ENCODE results near the gene KRT84.

Gene KRT84

DNA sequence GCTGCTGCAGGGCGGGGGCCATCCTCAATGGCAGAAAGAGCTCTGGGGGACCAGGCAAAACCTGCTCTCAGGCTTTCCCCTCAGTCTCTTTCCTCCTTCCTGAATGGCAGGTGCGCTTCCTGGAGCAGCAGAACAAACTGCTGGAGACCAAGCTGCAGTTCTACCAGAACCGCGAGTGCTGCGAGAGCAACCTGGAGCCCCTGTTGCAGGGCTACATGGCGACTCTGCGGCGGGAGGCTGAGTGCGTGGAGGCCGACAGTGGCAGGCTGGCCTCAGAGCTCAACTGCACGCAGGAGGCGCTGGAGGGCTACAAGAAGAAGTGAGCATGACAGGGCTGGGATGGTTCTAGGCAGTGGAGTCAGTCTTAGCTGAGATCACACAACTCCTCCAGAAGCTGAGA, 41.3 kb downstream of the KRT84 start:
- TF ChIP-seq, protein P1, sequence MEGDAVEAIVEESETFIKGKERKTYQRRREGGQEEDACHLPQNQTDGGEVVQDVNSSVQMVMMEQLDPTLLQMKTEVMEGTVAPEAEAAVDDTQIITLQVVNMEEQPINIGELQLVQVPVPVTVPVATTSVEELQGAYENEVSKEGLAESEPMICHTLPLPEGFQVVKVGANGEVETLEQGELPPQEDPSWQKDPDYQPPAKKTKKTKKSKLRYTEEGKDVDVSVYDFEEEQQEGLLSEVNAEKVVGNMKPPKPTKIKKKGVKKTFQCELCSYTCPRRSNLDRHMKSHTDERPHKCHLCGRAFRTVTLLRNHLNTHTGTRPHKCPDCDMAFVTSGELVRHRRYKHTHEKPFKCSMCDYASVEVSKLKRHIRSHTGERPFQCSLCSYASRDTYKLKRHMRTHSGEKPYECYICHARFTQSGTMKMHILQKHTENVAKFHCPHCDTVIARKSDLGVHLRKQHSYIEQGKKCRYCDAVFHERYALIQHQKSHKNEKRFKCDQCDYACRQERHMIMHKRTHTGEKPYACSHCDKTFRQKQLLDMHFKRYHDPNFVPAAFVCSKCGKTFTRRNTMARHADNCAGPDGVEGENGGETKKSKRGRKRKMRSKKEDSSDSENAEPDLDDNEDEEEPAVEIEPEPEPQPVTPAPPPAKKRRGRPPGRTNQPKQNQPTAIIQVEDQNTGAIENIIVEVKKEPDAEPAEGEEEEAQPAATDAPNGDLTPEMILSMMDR (IDR thresholded peaks at IDR 0.05): no peak
- DNase-seq: no peak
- Mint-ChIP-seq H3K9me3 (peaks cover 14% of the 10 kb centered on the region), H3K27ac (no peak overlapping the region), H3K4me1 (peaks cover 4% of the 10 kb centered on the region), H3K4me3 (no peak overlapping the region), H3K36me3 (ENCODE audit: low read depth) (no peaks in the 10 kb centered on the region), H3K27me3 (ENCODE audit: low read depth, poor library complexity) (peaks cover 14% of the 10 kb centered on the region)

DNA sequence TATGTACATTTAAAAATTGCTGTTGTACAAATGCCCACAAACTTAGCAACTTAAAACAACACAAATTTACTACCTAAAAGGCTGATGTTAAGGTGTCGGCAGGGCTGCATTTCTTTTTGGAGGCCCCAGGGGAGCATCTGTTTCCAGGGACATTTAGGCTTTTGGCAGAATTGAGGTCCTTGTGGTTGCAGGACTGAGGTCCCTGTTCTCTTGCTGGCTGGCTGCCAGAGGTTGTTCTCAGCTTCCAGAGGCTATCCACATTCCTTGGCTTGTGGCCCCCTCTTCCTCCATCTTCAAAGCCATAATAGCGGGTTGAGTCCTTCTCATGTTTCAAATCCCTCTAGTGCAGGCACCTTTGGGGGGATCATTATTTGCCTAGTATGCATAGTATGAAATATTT, 41.9 kb downstream of the KRT84 start:
- Mint-ChIP-seq H3K9me3 (peaks cover 14% of the 10 kb centered on the region), H3K27ac (no peak overlapping the region), H3K27me3 (ENCODE audit: low read depth, poor library complexity) (peaks cover 19% of the 10 kb centered on the region), H3K4me3 (no peak overlapping the region), H3K36me3 (ENCODE audit: low read depth) (no peaks in the 10 kb centered on the region), H3K4me1 (peaks cover 4% of the 10 kb centered on the region)
- no peak for DNase-seq
- TF ChIP-seq, protein P1 (IDR thresholded peaks at IDR 0.05): no peak

DNA sequence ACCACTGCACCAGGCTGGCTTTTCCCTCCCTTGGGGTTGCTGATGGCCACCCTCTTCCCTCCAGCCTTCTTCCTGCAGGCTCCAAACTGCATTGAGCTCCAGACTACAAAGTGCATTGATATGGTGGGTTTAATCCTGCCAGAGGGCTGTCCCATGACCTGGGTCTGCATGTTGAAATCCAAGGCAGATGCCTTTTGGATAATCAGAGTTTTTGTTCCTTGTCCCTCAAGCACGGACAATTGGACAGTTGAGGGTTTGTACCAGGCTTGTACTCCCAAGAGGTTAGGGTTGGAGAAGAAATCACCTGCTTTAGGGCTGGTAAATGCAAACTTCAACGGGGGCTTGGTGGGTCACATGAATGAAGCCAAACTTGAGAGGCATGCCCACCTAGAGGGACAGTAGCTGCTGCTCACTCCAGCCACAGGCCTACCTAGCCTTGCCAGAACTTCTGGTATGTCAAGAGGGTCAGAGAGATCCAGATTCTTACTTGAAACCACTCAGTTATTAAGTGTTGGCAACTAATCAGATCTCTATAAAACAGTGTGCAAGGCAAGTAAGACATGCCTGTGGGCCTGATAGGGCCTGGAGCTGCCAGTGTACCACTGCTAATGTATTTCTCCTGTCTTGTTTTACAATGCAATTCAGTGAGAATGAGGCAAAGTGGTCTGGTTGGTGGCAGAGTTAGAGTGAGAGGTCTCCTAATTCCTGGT, 42.5 kb downstream of the KRT84 start:
- no peak for DNase-seq
- TF ChIP-seq, protein P1 (IDR thresholded peaks at IDR 0.05): no peak
- H3K27ac Mint-ChIP-seq: peak overlapping the region; percentile 58
- H3K9me3 Mint-ChIP-seq: peaks cover 14% of the 10 kb centered on the region
- no peak overlapping the region for H3K4me3 Mint-ChIP-seq
- H3K27me3 Mint-ChIP-seq (ENCODE audit: low read depth, poor library complexity): peaks cover 19% of the 10 kb centered on the region
- H3K4me1 Mint-ChIP-seq: peaks cover 4% of the 10 kb centered on the region
- no peaks in the 10 kb centered on the region for H3K36me3 Mint-ChIP-seq (ENCODE audit: low read depth)

DNA sequence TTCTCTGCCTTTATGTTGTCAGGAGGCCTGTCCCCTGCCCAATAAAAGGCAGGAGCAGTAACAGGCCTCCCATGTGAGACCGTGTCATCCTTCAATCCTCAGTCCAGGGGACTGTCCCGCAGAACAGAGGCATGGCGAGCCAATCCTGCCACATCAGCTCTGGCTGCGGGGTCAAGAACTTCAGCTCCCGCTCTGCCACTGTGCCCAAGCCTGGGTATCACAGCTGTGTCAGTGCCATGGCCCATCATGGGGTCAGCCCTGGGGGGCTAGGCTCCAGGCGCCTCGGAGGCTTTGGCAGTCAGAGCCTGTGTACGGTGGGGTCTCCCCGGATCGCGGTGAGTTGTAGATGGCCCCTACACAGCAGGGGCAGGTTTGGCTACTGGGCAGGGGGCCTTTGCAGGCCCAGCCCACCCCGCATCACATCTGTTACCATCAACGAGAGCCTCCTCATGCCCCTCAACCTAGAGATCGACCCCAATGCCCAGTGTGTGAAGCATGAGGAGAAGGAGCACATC, 44.3 kb downstream of the KRT84 start:
- no peak for DNase-seq
- Mint-ChIP-seq H3K27ac (no peak overlapping the region), H3K27me3 (ENCODE audit: low read depth, poor library complexity) (peaks cover 16% of the 10 kb centered on the region), H3K9me3 (peaks cover 24% of the 10 kb centered on the region), H3K4me1 (no peaks in the 10 kb centered on the region), H3K36me3 (ENCODE audit: low read depth) (no peaks in the 10 kb centered on the region), H3K4me3 (no peak overlapping the region)
- TF ChIP-seq, protein P1 (IDR thresholded peaks at IDR 0.05): no peak

DNA sequence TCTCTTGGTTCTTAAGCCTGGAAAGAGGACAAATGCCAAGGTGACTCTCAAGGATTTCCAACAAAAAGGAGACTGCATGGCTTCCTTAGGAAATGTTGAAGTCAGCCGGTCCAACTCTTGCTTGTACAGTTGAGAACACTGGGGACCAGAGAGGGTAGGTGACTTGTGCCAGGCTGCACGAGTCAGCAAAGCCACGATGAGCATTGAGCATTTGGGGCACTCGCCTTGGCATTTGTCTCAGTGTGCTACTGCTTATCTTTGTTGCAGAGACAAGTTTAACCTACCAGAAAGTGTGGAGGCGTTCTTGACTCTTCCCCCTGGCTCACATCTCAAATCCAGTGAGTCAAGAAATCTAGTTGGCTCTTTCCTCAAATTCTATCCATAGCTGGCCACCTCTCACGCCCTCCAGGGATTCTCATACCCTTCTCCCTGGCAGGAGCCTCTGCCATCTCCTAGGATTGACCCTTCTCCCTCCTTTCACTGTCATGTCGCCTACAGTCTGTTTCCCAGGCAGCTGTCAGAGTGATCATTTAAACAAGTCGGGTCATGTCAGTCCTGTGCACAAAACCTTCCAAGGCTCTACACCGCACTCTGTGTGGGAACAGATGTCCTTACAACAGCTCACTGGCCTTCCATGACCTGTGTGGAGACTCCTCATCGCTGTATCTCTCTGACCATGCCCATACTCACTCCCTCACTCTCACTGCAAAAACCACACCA, 47.1 kb downstream of the KRT84 start:
- Mint-ChIP-seq H3K4me3 (no peak overlapping the region), H3K9me3 (peaks cover 25% of the 10 kb centered on the region), H3K4me1 (no peaks in the 10 kb centered on the region), H3K36me3 (ENCODE audit: low read depth) (no peaks in the 10 kb centered on the region), H3K27me3 (ENCODE audit: low read depth, poor library complexity) (peaks cover 9% of the 10 kb centered on the region), H3K27ac (no peak overlapping the region)
- TF ChIP-seq, protein P1 (IDR thresholded peaks at IDR 0.05): no peak
- no peak for DNase-seq
